OCI-LY1 (cell line): Measurements from ENCODE around the gene ANO4.

ENCODE experiments used
- EZH2 ChIP-seq: fragments of 200-600 bp; sonication (generic), shearing (Covaris generic); IDR thresholded peaks from 2 replicates; pipeline ENCODE4 v1.8.0; 2017; ENCODE audit warnings: borderline replicate concordance, mixed run types, mild to moderate bottlenecking, antibody characterized with exemption, low read length, moderate library complexity, mixed read lengths
- TF ChIP-seq, protein P1 (sequence below): fragments of 200-600 bp; sonication (generic), shearing (Covaris generic); IDR thresholded peaks from 2 replicates; pipeline ENCODE4 v1.5.1; 2017; ENCODE audit warnings: mild to moderate bottlenecking, antibody characterized with exemption, low read length, moderate library complexity, mixed read lengths

DNA sequence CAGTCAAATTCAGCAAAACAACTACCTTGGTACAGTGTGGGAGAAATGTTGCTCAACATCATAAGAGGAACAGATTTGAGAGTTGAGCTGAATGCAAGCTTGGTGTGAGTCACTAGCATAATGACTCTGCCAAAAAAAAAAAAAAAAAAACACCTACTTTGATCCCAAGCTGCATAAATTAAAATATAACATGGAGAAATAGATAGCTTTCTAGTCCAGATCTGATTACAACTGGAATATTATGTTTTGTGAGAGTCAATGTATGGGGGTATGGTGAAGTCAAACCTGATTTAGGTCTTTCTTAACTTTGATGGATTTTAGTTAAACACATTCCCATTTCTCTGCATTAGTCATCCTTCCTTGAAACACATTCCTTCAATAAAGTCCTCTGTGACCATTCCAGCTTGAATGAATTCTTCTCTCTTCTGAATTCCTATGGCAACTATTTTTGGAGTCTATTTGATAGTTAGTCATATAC lies 227.4 kb downstream of the ANO4 start:
- TF ChIP-seq, protein P1, sequence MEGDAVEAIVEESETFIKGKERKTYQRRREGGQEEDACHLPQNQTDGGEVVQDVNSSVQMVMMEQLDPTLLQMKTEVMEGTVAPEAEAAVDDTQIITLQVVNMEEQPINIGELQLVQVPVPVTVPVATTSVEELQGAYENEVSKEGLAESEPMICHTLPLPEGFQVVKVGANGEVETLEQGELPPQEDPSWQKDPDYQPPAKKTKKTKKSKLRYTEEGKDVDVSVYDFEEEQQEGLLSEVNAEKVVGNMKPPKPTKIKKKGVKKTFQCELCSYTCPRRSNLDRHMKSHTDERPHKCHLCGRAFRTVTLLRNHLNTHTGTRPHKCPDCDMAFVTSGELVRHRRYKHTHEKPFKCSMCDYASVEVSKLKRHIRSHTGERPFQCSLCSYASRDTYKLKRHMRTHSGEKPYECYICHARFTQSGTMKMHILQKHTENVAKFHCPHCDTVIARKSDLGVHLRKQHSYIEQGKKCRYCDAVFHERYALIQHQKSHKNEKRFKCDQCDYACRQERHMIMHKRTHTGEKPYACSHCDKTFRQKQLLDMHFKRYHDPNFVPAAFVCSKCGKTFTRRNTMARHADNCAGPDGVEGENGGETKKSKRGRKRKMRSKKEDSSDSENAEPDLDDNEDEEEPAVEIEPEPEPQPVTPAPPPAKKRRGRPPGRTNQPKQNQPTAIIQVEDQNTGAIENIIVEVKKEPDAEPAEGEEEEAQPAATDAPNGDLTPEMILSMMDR: no peak
- TF ChIP-seq EZH2: no peak
